ENCODE measurements around the gene YDJC.

GRCh38 chr22:21585389-21585788 is 44.4 kb downstream of the YDJC start:
- TF ChIP-seq CTCF (IDR thresholded peaks at IDR 0.05) (no peak), ZFX (IDR thresholded peaks at IDR 0.05; ENCODE audit: borderline replicate concordance) (no peak)

Data from 22Rv1 (cell line).